GM18505 (cell line): ENCODE results near the gene NHLRC4.

ENCODE experiments used
- ATAC-seq: cut with Tn5 transposase; IDR thresholded peaks from one replicate; pipeline ENCODE4 v1.9.1; 2021; ENCODE audit not compliant: unreplicated experiment
- POLR2A ChIP-seq: IDR thresholded peaks from 4 replicates; pipeline ENCODE4 v1.6.1; 2011; ENCODE audit warnings: borderline replicate concordance; ENCODE audit not compliant: insufficient read depth, insufficient read length; ENCODE audit errors: extremely low read depth

The NHLRC4 gene

GRCh38 chr16:566475-567372 is at the start of gene NHLRC4:
Gene NHLRC4 (plus strand): TSS chr16:567005. CDS start chr16:568048, 1,043 bp downstream.
- ATAC-seq = no peak
- peak; percentile 42 for TF ChIP-seq POLR2A

GRCh38 chr16:518858-519257 is 47.9 kb upstream of the NHLRC4 start:
- TF ChIP-seq POLR2A = no peak
- no peak for ATAC-seq

GRCh38 chr16:519425-519824 is 47.4 kb upstream of the NHLRC4 start:
- TF ChIP-seq POLR2A = no peak
- no peak for ATAC-seq

- TF ChIP-seq POLR2A = no peak
- ATAC-seq = no peak
These were observed 46.7 kb upstream of the NHLRC4 start for GRCh38 chr16:519841-520687.

GRCh38 chr16:520847-521246 is 46.0 kb upstream of the NHLRC4 start:
- TF ChIP-seq POLR2A = no peak
- ATAC-seq = no peak

- TF ChIP-seq POLR2A = no peak
These were observed 45.2 kb upstream of the NHLRC4 start for GRCh38 chr16:521381-522210.

GRCh38 chr16:522320-523096 is 44.3 kb upstream of the NHLRC4 start:
- no peak for TF ChIP-seq POLR2A

More at GRCh38 chr16:521381-522210, 45.2 kb upstream of the NHLRC4 start:
- ATAC-seq = no peak

GRCh38 chr16:523097-523741 is 43.6 kb upstream of the NHLRC4 start:
- no peak for ATAC-seq
- TF ChIP-seq POLR2A = no peak

More at GRCh38 chr16:522320-523096, 44.3 kb upstream of the NHLRC4 start:
- no peak for ATAC-seq

GRCh38 chr16:524274-525040 is 42.3 kb upstream of the NHLRC4 start:
- no peak for ATAC-seq
- no peak for TF ChIP-seq POLR2A

- ATAC-seq = no peak
- TF ChIP-seq POLR2A = no peak
These were observed 41.7 kb upstream of the NHLRC4 start for GRCh38 chr16:525123-525519.
